Esophagus (tissue), 2 donors: ENCODE results near the gene DERL2. TPM values are rescaled to one million over a fixed set of nuclear protein-coding genes. Genes with fewer than 3 reads are reported as not detected.
A peak's percentile ranks its signal among the peaks of the same experiment; 100 is the strongest.

Experiments
- H3K27ac ChIP-seq, 2 donors: one replicate each; pipeline ENCODE4 v1.5.1; 2013; ENCODE audit warnings: low read depth in 2 of 2, mild to moderate bottlenecking in 2 of 2, inconsistent platforms in 1 of 2, low read length in 1 of 2, moderate library complexity in 1 of 2
- H3K27me3 ChIP-seq, 2 donors: one replicate each; pipeline ENCODE4 v1.6.1; 2013; ENCODE audit warnings: low read length in 2 of 2, control low read depth in 1 of 2, mild to moderate bottlenecking in 1 of 2; ENCODE audit not compliant: insufficient read depth in 2 of 2, control insufficient read depth in 1 of 2
- H3K36me3 ChIP-seq, 2 donors: one replicate each; pipeline ENCODE4 v1.6.1; 2013; ENCODE audit warnings: low read length in 1 of 2; ENCODE audit not compliant: control insufficient read depth in 2 of 2, insufficient read depth in 2 of 2
- H3K4me1 ChIP-seq, 2 donors: one replicate each; pipeline ENCODE4 v1.6.1; 2013; ENCODE audit warnings: low read length in 1 of 2; ENCODE audit not compliant: control insufficient read depth in 2 of 2, insufficient read depth in 2 of 2
- H3K4me3 ChIP-seq, 2 donors: one replicate each; pipeline ENCODE4 v1.5.1; 2013; ENCODE audit warnings: low read length in 2 of 2, mild to moderate bottlenecking in 2 of 2, low read depth in 1 of 2, moderate library complexity in 1 of 2
- H3K9me3 ChIP-seq, 2 donors: one replicate each; pipeline ENCODE4 v1.6.1; 2013; ENCODE audit warnings: mild to moderate bottlenecking in 2 of 2, low read depth in 1 of 2, low read length in 1 of 2, moderate library complexity in 1 of 2; ENCODE audit not compliant: control insufficient read depth in 2 of 2, insufficient read depth in 1 of 2
- WGBS, 2 donors: extraction: QIAGEN DNeasy Blood & Tissue Kit; methylation state at CpG; one replicate each; pipeline ENCODE4 v1.1.7; 2013; 5-methylcytosine and 5-hydroxymethylcytosine counted together
- polyA plus RNA-seq, 2 donors: library from polyadenylated mRNA; stranded (reverse); fragments of 200-250 nt; gene quantifications; one replicate each; pipeline ENCODE4 v1.2.3, GENCODE V29; 2013
- donor health status: healthy with polysubstance abuse.
- donor health status: Bipolar disorder and iron deficiency.

The DERL2 gene
- polyA plus RNA-seq, 2 donors = 40.1 to 53.8 TPM

DNA sequence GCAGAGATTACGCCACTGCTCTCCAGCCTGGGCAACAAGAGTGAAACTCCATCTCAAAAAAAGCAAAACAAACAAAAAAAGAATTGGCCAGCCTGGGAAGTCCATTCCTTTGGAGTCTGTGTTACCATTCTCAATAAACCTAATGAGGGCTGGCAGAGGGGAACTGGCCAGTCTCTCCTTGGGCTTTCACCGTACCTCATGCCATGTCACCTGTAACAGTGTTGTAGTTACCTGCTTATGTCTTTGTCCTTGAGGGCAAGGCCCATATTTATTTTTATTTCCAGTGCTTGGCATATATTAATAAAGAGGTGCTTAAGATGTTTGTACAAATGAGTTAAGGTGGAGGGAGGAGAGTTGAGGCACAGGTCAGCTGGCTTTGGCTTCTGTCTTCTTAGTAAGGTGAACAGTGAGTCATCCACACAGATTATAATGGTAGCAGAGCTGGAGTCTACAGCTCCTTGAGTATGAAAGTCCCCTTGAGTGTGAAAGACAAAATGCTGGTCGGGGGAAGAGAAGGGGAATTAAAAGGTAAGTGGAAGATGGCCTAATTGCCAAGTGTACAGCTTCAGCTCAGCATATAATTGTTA lies 55.5 kb downstream of the DERL2 start:
- no peak overlapping the region for H3K4me3 ChIP-seq
- peaks cover 24 to 33% of the 10 kb centered on the region in 2 donors for H3K36me3 ChIP-seq
- WGBS, 2 donors = 88 to 89% methylated on average over 3 of the region's 3 CpGs
- no peaks in the 10 kb centered on the region for H3K9me3 ChIP-seq
- peak overlapping the region; percentile 41 to 75 for H3K27ac ChIP-seq
- peaks cover 0 to 3% of the 10 kb centered on the region in 2 donors for H3K4me1 ChIP-seq
- no peaks in the 10 kb centered on the region for H3K27me3 ChIP-seq

DNA sequence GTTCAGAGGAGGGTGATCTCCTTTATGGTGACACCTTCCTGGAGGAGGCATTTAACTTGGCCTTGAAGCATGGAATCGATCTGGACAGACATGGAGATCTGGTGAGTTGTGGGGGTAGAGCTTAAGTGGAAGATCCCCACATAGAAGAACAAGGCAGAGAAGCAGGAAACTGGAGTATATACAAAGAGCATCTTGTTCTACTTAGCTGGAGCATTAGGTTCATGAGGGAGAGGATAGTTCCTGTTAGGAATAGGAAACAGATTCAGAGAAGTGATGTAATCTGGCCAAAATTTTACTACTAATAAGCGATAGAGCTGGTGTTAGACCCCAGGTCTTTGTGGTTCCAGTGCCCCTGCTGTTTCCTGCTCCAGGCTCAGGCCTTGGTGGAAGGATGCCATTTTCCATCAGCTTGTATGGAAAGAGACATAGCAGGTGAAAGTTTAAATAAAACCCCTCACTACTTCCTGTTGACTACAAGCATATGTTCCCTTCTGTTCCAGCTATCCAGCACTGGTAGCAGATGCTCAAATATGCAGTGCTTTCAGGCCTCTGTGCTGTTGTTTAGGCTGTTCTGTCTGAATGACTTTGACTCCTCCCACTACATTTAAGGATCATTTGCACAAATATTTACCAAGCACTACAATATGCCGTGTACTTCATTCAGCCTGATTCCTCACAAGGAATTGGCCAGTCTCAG lies 56.6 kb downstream of the DERL2 start:
- peak overlapping the region in 1 of 2 donors; percentile 26 for H3K27ac ChIP-seq
- H3K27me3 ChIP-seq = no peaks in the 10 kb centered on the region
- H3K36me3 ChIP-seq = peaks cover 19 to 30% of the 10 kb centered on the region in 2 donors
- peaks cover 0 to 3% of the 10 kb centered on the region in 2 donors for H3K4me1 ChIP-seq
- H3K4me3 ChIP-seq = no peak overlapping the region
- no peaks in the 10 kb centered on the region for H3K9me3 ChIP-seq
- 72 to 77% methylated on average over 3 of the region's 3 CpGs for WGBS, 2 donors

GRCh38 chr17:5425826-5426225 lies 60.2 kb downstream of the DERL2 start:
- no peak overlapping the region for H3K27ac ChIP-seq
- no peaks in the 10 kb centered on the region for H3K9me3 ChIP-seq
- H3K4me3 ChIP-seq = no peak overlapping the region
- peaks cover 0 to 1% of the 10 kb centered on the region in 2 donors for H3K4me1 ChIP-seq
- 76 to 91% methylated on average over 3 of the region's 3 CpGs for WGBS, 2 donors
- no peaks in the 10 kb centered on the region for H3K27me3 ChIP-seq
- H3K36me3 ChIP-seq = peaks cover 6 to 18% of the 10 kb centered on the region in 2 donors

DNA sequence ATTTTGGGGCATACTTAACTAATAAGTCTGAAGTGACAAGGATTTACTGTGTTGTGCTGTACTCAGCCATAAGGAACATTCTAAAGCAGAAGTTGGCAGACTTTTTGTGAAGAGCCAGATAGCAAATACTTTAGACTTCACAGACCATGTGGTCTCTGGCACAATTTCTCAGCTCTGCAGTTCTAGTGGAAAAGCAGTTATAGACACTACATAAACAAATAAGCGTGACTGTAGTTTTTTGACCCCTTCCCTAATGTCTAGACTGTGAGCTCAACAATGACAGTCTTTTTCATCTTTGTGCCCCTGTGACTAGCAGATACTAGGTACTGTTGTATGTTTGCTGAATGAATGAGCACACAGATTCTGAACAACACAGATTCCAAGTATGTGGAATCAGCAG lies 61.1 kb downstream of the DERL2 start:
- 81 to 83% methylated on average over 1 of the region's 1 CpG for WGBS, 2 donors
- no peak overlapping the region for H3K27ac ChIP-seq

DNA sequence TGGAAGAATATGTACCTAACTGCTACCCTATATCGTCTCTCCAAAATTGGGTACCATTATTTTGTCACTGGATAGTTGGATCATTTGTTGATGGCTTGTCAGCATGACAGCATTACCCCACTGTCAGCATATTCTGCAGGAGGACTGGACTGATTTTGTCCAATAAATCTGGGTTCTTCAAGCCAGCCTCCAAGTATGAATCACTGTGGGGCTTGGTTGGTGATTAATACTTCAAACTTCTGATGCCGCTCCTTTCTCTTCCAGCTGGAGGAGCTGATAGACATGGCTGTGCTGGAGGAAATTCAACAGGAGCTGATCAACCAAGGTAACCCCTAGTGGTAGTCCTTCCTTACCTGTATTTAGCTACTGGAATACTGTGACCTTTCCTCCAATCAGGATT lies 63.5 kb downstream of the DERL2 start:
- Histone ChIP-seq H3K27me3 (no peaks in the 10 kb centered on the region), H3K27ac (peak overlapping the region in 1 of 2 donors; percentile 38), H3K4me1 (no peaks in the 10 kb centered on the region), H3K36me3 (peaks cover under 1 to 14% of the 10 kb centered on the region in 2 donors), H3K4me3 (no peak overlapping the region), H3K9me3 (no peaks in the 10 kb centered on the region)
- WGBS, 2 donors = 72 to 76% methylated on average over 2 of the region's 2 CpGs

More for the DNA sequence above, 61.1 kb downstream of the DERL2 start:
- no peaks in the 10 kb centered on the region for H3K9me3 ChIP-seq
- H3K27me3 ChIP-seq = no peaks in the 10 kb centered on the region
- H3K4me3 ChIP-seq = no peak overlapping the region
- H3K36me3 ChIP-seq = peaks cover 6 to 17% of the 10 kb centered on the region in 2 donors
- no peaks in the 10 kb centered on the region for H3K4me1 ChIP-seq

Other genes with a start within 250 kb of the DERL2 start
- 1 to 10 TPM; 8.8 to 9.0 TPM for gene RABEP1, start 203.9 kb downstream of the DERL2 start, polyA plus RNA-seq
- gene NUP88, start 66.5 kb downstream of the DERL2 start, polyA plus RNA-seq = 10 to 100 TPM; 55.3 to 65.7 TPM
- gene RPAIN, start 66.0 kb downstream of the DERL2 start, polyA plus RNA-seq = 10 to 100 TPM; 22.1 to 23.9 TPM
- 100 to 1,000 TPM; 118 to 204 TPM for gene C1QBP, start 47.0 kb downstream of the DERL2 start, polyA plus RNA-seq
- gene DHX33, start 17.2 kb downstream of the DERL2 start, polyA plus RNA-seq = 1 to 10 TPM; 5.0 to 5.2 TPM
- gene MIS12, start 388 bp upstream of the DERL2 start, polyA plus RNA-seq = 10 to 100 TPM in 1 of 2 donors, 1 to 10 TPM in 1; 7.6 to 10.5 TPM
- 10 to 100 TPM in 1 of 2 donors, 1 to 10 TPM in 1; 8.6 to 26.4 TPM for gene NLRP1, start 98.3 kb upstream of the DERL2 start, polyA plus RNA-seq